Activated CD4-positive, alpha-beta T cell treated with anti-CD3 and anti-CD28 coated beads, Interleukin-2, amount 10 ng/mL, durations not matched to agents 7 days and 5 days (primary cell): Measurements from ENCODE around the gene SCUBE1. TPM values are rescaled to one million over a fixed set of nuclear protein-coding genes. Genes with fewer than 3 reads are reported as not detected.

ENCODE experiments used
- total RNA-seq, 2 experiments: library from RNA; stranded (reverse); gene quantifications; one replicate each; pipeline ENCODE4 v1.2.3, GENCODE V29; 2021

SCUBE1 gene
- total RNA-seq, 2 experiments from 2014 or later = not detected

Other genes starting within 250 kb of the SCUBE1 start
- 1 to 10 TPM; 1.4 to 1.9 TPM for gene BIK, start 232.6 kb downstream of the SCUBE1 start, total RNA-seq
- 10 to 100 TPM in 1 of 2 experiments, 1 to 10 TPM in 1; 9.5 to 10.4 TPM for gene MCAT, start 200.0 kb downstream of the SCUBE1 start, total RNA-seq
- gene TSPO, start 191.8 kb downstream of the SCUBE1 start, total RNA-seq = 100 to 1,000 TPM in 1 of 2 experiments, 10 to 100 TPM in 1; 90.9 to 122 TPM
- 10 to 100 TPM; 42.9 to 44.6 TPM for gene TTLL12, start 156.2 kb downstream of the SCUBE1 start, total RNA-seq
- not detected for gene MPPED1, start 68.6 kb upstream of the SCUBE1 start, total RNA-seq